BE2C (cell line): ENCODE data around the gene PON3.

ENCODE experiments used
- DNase-seq: peaks from one replicate; pipeline ENCODE4 v3.0.0-alpha.2; 2020
- H3K27me3 ChIP-seq: fragments of 250-450 bp; sonication (Bioruptor Pico); 2 replicates; pipeline ENCODE4 v1.5.1; 2020; ENCODE audit warnings: mild to moderate bottlenecking
- H3K36me3 ChIP-seq: fragments of 250-450 bp; sonication (Bioruptor Pico); 2 replicates; pipeline ENCODE4 v1.5.1; 2020; ENCODE audit warnings: mild to moderate bottlenecking
- H3K4me1 ChIP-seq: fragments of 250-450 bp; sonication (Bioruptor Pico); 2 replicates; pipeline ENCODE4 v1.5.1; 2020
- H3K4me3 ChIP-seq: 2 replicates; pipeline ENCODE4 v1.5.1; 2011; ENCODE audit warnings: low read depth, low read length
- H3K9me3 ChIP-seq: fragments of 250-450 bp; sonication (Bioruptor Pico); 2 replicates; pipeline ENCODE4 v1.5.1; 2020
- CTCF ChIP-seq: IDR thresholded peaks from 2 replicates; pipeline ENCODE4 v1.5.1; 2012; ENCODE audit warnings: mild to moderate bottlenecking, low read depth, low read length

The PON3 gene

GRCh38 chr7:95435422-95435780 lies 39.2 kb upstream of the PON3 start:
- no peaks in the 10 kb centered on the region for H3K9me3 ChIP-seq
- H3K27me3 ChIP-seq: no peaks in the 10 kb centered on the region
- H3K4me1 ChIP-seq: no peaks in the 10 kb centered on the region
- no peaks in the 10 kb centered on the region for H3K36me3 ChIP-seq
- DNase-seq: no peak
- peak overlapping the region; percentile 60 for H3K4me3 ChIP-seq
- TF ChIP-seq CTCF: no peak

DNA sequence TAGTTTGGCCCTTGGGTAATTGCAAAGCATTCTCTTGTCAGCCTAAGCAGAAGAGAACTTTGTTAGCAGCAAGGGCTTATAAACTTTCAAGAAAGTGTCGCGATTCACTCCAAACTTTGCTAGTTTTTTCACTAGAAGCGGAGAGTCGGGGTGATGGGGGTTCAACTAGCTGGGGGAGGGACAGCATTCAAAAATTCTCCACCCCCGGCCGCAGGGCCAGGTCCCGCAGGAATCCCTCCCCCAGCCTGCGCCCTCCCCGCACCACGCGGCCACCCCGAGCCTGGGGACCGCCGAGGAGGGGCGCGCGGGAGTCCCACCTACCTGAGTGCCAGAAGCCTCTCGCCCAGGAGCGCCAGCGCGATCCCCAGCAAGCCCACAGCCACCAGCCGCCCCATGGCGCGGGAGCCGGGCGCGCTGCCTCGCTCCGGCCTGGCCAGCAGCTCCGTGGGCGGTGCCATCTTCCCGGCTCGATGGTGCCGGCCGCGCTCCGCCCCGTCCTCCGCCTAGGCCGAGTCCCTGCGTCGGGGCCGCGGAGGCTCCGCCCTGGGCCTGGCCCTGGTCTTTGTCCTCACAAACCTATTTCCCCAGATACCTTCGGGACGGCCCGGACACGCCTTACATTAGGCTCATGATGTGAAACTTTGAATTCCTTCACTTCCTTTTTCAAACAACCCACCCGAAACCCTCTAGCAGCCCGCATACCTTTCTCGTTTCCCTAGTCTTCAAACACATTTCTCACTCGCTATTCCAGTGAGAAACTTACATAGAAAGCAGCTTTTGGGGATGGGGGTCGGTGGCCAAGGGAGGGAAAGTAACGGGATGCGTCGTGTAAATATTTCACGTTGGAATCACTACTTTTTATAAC lies 38.6 kb upstream of the PON3 start, which contains the start of gene PON2:
Gene PON2, minus strand, starts transcription at position 472 of the 865 bp plus-strand sequence. Its CDS starts 77 bp downstream, at position 395.
- Histone ChIP-seq H3K27me3 (no peaks in the 10 kb centered on the region), H3K4me3 (peak within 1 kb of the TSS; percentile 60), H3K9me3 (no peaks in the 10 kb centered on the region), H3K4me1 (no peaks in the 10 kb centered on the region), H3K36me3 (no peaks in the 10 kb centered on the region)
- TF ChIP-seq CTCF: no peak
- peak; percentile 80 for DNase-seq

- no peak for TF ChIP-seq CTCF
- no peak for DNase-seq
- peak overlapping the region; percentile 60 for H3K4me3 ChIP-seq
- H3K36me3 ChIP-seq: no peaks in the 10 kb centered on the region
- no peaks in the 10 kb centered on the region for H3K27me3 ChIP-seq
- no peaks in the 10 kb centered on the region for H3K9me3 ChIP-seq
- H3K4me1 ChIP-seq: no peaks in the 10 kb centered on the region
Measured at GRCh38 chr7:95433952-95434556, 37.9 kb upstream of the PON3 start.

DNA sequence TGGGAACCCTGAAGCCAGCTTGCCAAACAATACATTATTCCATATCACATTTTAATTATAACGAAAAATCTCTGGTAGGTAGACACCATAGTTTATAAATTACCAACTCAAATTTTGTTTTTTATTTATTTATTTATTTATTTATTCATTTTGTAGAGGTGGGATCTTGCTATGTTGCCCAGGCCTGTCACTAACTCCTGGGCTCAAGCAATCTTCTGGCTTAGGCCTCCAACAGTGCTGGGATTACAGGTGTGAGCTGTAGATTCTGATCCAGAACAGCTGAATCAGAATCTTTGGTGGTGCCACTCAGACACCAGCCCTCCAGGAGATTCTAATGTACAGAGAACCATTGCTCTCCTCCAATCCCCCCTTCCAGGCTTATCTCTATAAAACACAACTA lies 37.0 kb upstream of the PON3 start:
- Histone ChIP-seq H3K36me3 (no peaks in the 10 kb centered on the region), H3K4me1 (no peaks in the 10 kb centered on the region), H3K4me3 (no peak overlapping the region), H3K27me3 (no peaks in the 10 kb centered on the region), H3K9me3 (no peaks in the 10 kb centered on the region)
- no peak for TF ChIP-seq CTCF
- DNase-seq: no peak

GRCh38 chr7:95432606-95433005 lies 36.4 kb upstream of the PON3 start:
- no peaks in the 10 kb centered on the region for H3K27me3 ChIP-seq
- no peak overlapping the region for H3K4me3 ChIP-seq
- H3K9me3 ChIP-seq: no peaks in the 10 kb centered on the region
- no peaks in the 10 kb centered on the region for H3K36me3 ChIP-seq
- TF ChIP-seq CTCF: no peak
- H3K4me1 ChIP-seq: no peaks in the 10 kb centered on the region
- DNase-seq: no peak

- Histone ChIP-seq H3K9me3 (no peaks in the 10 kb centered on the region), H3K27me3 (no peaks in the 10 kb centered on the region), H3K36me3 (no peaks in the 10 kb centered on the region), H3K4me1 (no peaks in the 10 kb centered on the region), H3K4me3 (no peak overlapping the region)
- no peak for TF ChIP-seq CTCF
- DNase-seq: no peak
Measured at GRCh38 chr7:95430864-95431263, 34.7 kb upstream of the PON3 start.
